GM23248 (cell line): Measurements from ENCODE around the gene RNF11.

Source experiments
- EZH2 ChIP-seq: fragments of 200-600 bp; sonication (generic); IDR thresholded peaks from 2 replicates; pipeline ENCODE4 v1.6.1; 2018; ENCODE audit warnings: antibody characterized with exemption, mild to moderate bottlenecking; ENCODE audit not compliant: insufficient read depth, poor library complexity, severe bottlenecking
- EZH2phosphoT487 ChIP-seq: fragments of 200-600 bp; sonication (generic); IDR thresholded peaks from 2 replicates; pipeline ENCODE4 v1.6.1; 2018; ENCODE audit warnings: antibody characterized with exemption, moderate library complexity, mild to moderate bottlenecking, low read depth; ENCODE audit not compliant: insufficient read depth

DNA sequence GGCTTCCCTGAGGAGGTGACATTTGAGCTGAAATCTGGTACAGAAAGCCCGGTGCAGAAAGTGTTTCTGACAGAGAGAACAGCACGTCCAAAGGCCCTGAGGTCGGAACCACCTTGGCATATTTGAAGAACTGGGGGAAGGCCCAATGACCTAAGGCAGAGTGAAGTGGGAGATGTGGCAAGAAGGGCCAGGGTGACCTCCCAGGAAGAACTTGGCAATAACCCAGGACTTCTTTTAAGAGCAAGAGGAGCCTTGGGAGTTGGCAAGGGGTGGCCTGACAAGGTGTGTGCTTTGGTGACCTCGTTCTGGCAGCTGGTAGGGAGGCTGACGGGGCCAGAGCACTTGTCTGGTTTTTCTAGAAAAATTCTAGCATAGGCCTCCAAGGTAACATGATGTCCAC lies 70.9 kb downstream of the RNF11 start:
- TF ChIP-seq EZH2 (no peak), EZH2phosphoT487 (no peak)
